ENCODE measurements around the gene MARCKSL1.
A peak's percentile ranks its signal among the peaks of the same experiment; 100 is the strongest.
"Not testable (repeated sequence)": the region's sequence is repeated elsewhere in the genome, so short reads cannot be mapped to it uniquely, and the experiment has no call there.

Gene MARCKSL1

GRCh38 chr1:32309960-32310359 is 26.1 kb downstream of the MARCKSL1 start:
- H3K27ac ChIP-seq: peak overlapping the region; percentile 52
- TF ChIP-seq CTCF (conservative IDR thresholded peaks at IDR 0.05): no peak

- 0 out of 2 replicates have a peak overlapping the region, but pooled peaks have one; percentile 52 for H3K27ac ChIP-seq
- no peak for TF ChIP-seq CTCF (conservative IDR thresholded peaks at IDR 0.05)
Observed at GRCh38 chr1:32307324-32307723, 28.7 kb downstream of the MARCKSL1 start.

GRCh38 chr1:32305310-32305709 is 30.7 kb downstream of the MARCKSL1 start:
- no peak for TF ChIP-seq CTCF (conservative IDR thresholded peaks at IDR 0.05)
- H3K27ac ChIP-seq: no peak overlapping the region

GRCh38 chr1:32303997-32304622 is 31.9 kb downstream of the MARCKSL1 start:
- TF ChIP-seq CTCF (conservative IDR thresholded peaks at IDR 0.05): no peak

GRCh38 chr1:32303358-32303757 is 32.7 kb downstream of the MARCKSL1 start:
- TF ChIP-seq CTCF (conservative IDR thresholded peaks at IDR 0.05): no peak
- H3K27ac ChIP-seq: no peak overlapping the region

More at GRCh38 chr1:32303997-32304622, 31.9 kb downstream of the MARCKSL1 start:
- H3K27ac ChIP-seq: no peak overlapping the region

GRCh38 chr1:32299327-32299726 is 36.7 kb downstream of the MARCKSL1 start:
- no peak for TF ChIP-seq CTCF (conservative IDR thresholded peaks at IDR 0.05)
- H3K27ac ChIP-seq: 0 out of 2 replicates have a peak overlapping the region, but pooled peaks have one; percentile 10

GRCh38 chr1:32298211-32298610 is 37.8 kb downstream of the MARCKSL1 start:
- H3K27ac ChIP-seq: not testable (repeated sequence)

GRCh38 chr1:32291708-32292538 is 44.1 kb downstream of the MARCKSL1 start, which contains the start of gene HDAC1:
TSS of gene HDAC1 (plus strand) at chr1:32292083. CDS start at chr1:32292170, 87 bp downstream.
- peak within 1 kb of the TSS; percentile 87 for H3K27ac ChIP-seq

More at GRCh38 chr1:32291708-32292538, 44.1 kb downstream of the MARCKSL1 start, which contains the start of gene HDAC1:
- TF ChIP-seq CTCF (conservative IDR thresholded peaks at IDR 0.05): no peak
